ENCODE measurements around the gene CPT1C.

- no peak for TF ChIP-seq CTCF (conservative IDR thresholded peaks at IDR 0.05; ENCODE audit: low read depth, low read length)
- TF ChIP-seq SMC3 (IDR thresholded peaks at IDR 0.05; ENCODE audit: low read depth, low read length) = no peak
- TF ChIP-seq MXI1 (IDR thresholded peaks at IDR 0.05; ENCODE audit: borderline replicate concordance, low read depth, low read length) = no peak
- TF ChIP-seq RAD21 (IDR thresholded peaks at IDR 0.05; ENCODE audit: low read length) = no peak
- no peak for TF ChIP-seq FOS (IDR thresholded peaks at IDR 0.05; ENCODE audit: low read depth, low read length)
- TF ChIP-seq RFX5 (IDR thresholded peaks at IDR 0.05; ENCODE audit: low read depth, low read length) = no peak
- no peak for TF ChIP-seq POLR2A (IDR thresholded peaks at IDR 0.05; ENCODE audit: low read depth, low read length)
- no peak for TF ChIP-seq USF2 (IDR thresholded peaks at IDR 0.05; ENCODE audit: low read depth, low read length)
- TF ChIP-seq MAFK (IDR thresholded peaks at IDR 0.05; ENCODE audit: low read depth, low read length) = no peak
- TF ChIP-seq ELK1 (IDR thresholded peaks at IDR 0.05; ENCODE audit: borderline replicate concordance, low read depth, low read length) = no peak
- no peak for TF ChIP-seq BHLHE40 (IDR thresholded peaks at IDR 0.05; ENCODE audit: low read depth, low read length)
- no peak for TF ChIP-seq NFE2L2 (IDR thresholded peaks at IDR 0.05; ENCODE audit: low read depth, low read length)
- TF ChIP-seq CEBPB (IDR thresholded peaks at IDR 0.05; ENCODE audit: low read depth, low read length) = no peak
- TF ChIP-seq MAZ (IDR thresholded peaks at IDR 0.05; ENCODE audit: borderline replicate concordance, low read depth, low read length) = no peak
Measured at GRCh38 chr19:49662011-49662410, 28.9 kb upstream of the CPT1C start.
